ENCODE results near the gene AP5S1. TPM values are rescaled to one million over a fixed set of nuclear protein-coding genes. Genes with fewer than 3 reads are reported as not detected.
A peak's percentile ranks its signal among the peaks of the same experiment; 100 is the strongest.

AP5S1 gene
- total and polyA plus RNA-seq, 10 of the 15 experiments (the other 5 are each of a cell fraction or from before 2014, with no cell fraction given) = 3.8 to 13.2 (median 7.8) TPM

DNA sequence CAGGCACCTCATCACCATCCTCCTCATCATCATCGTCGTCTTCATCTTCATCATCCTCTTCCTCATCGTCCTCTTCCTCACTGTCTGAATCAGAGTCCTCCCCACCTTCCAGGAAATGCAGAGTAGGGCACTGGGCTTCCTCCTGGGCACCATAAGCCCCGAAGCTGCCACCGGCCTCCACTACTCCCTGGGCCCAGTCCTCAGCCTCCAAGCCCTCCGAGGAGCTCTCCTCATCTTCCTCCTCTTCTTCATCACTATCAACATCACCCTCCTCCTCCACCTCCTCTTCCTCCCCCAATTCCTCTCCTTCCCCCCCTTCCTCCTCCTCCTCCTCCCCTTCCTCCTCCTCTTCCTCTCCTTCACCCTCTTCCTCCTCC, 35.5 kb upstream of the AP5S1 start:
- Histone ChIP-seq H3K79me2 (ENCODE audit: control insufficient read depth, insufficient read depth, low read length) (peaks cover 14% of the 10 kb centered on the region), H3K4me3 (no peak overlapping the region), H3K4me2 (ENCODE audit: control insufficient read depth, insufficient read depth) (peak overlapping the region; percentile 72), H3K4me1 (ENCODE audit: control insufficient read depth, insufficient read depth, low read length) (peaks cover 17% of the 10 kb centered on the region), H2AFZ (ENCODE audit: control insufficient read depth, low read depth, low read length) (no peak overlapping the region), H4K20me1 (ENCODE audit: control insufficient read depth, insufficient read depth) (no peaks in the 10 kb centered on the region), H3K27me3 (replicated peaks in 1 of 2; ENCODE audit: control insufficient read depth in 2 of 2, insufficient read depth in 2 of 2, low read length in 1 of 2) (no peaks in the 10 kb centered on the region), H3K9me3 (replicated peaks; ENCODE audit: control insufficient read depth, insufficient read depth, low read length) (no peaks in the 10 kb centered on the region), H3K9ac (ENCODE audit: control insufficient read depth, insufficient read depth, low read length) (no peak overlapping the region), H3K36me3 (ENCODE audit: control insufficient read depth in 2 of 2, insufficient read depth in 2 of 2, low read length in 1 of 2) (no peaks in the 10 kb centered on the region), H3K27ac (ENCODE audit: control insufficient read depth, insufficient read depth) (no peak overlapping the region)
- FAIRE-seq (no peak), DNase-seq (ENCODE audit: low read depth, low spot score) (no peak), ATAC-seq (no peak)
- BruUV-seq (replicated peaks) = no TSS peak
- intact Hi-C loops (cut with micrococcal nuclease; ENCODE audit: unreplicated experiment) = loop anchor here (5.0 to 10.0 kb wide), 3 partner anchors 68 to 297 kb away; partner anchors contain the start of gene RNF24
- TF ChIP-seq KAT2A (conservative IDR thresholded peaks at IDR 0.05; ENCODE audit: control insufficient read depth, low read depth, low read length) = no peak
- TF ChIP-seq PAX5 (IDR thresholded peaks at IDR 0.05; ENCODE audit: borderline replicate concordance, low read depth, low read length) = no peak
- TF ChIP-seq, protein P1, sequence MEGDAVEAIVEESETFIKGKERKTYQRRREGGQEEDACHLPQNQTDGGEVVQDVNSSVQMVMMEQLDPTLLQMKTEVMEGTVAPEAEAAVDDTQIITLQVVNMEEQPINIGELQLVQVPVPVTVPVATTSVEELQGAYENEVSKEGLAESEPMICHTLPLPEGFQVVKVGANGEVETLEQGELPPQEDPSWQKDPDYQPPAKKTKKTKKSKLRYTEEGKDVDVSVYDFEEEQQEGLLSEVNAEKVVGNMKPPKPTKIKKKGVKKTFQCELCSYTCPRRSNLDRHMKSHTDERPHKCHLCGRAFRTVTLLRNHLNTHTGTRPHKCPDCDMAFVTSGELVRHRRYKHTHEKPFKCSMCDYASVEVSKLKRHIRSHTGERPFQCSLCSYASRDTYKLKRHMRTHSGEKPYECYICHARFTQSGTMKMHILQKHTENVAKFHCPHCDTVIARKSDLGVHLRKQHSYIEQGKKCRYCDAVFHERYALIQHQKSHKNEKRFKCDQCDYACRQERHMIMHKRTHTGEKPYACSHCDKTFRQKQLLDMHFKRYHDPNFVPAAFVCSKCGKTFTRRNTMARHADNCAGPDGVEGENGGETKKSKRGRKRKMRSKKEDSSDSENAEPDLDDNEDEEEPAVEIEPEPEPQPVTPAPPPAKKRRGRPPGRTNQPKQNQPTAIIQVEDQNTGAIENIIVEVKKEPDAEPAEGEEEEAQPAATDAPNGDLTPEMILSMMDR (IDR thresholded peaks at IDR 0.05 in 2 of 3, conservative IDR thresholded peaks at IDR 0.05 in 1 of 3; ENCODE audit: control insufficient read depth in 2 of 3, extremely low read depth in 1 of 3, insufficient read depth in 1 of 3, low read depth in 3 of 3, low read length in 3 of 3) = no peak
- no peak for TF ChIP-seq HDAC6 (IDR thresholded peaks at IDR 0.05; ENCODE audit: unreplicated experiment)
- in situ Hi-C loops (cut with MboI) = loop anchor here (5.0 kb wide), 1 partner anchor 302 kb away; no protein-coding TSS in a partner anchor
- WGBS (ENCODE audit: insufficient coverage, insufficient replicate concordance, low lambda C conversion rate, missing lambda C conversion rate) = 85% methylated on average over 6 of the region's 6 CpGs
- RAD21 ChIA-PET (ENCODE audit: unreplicated experiment) = interaction anchor here (3.2 kb wide), 1 partner anchor 36 kb away, joined by 26 read pairs; the partner anchor contains the start of gene AP5S1
- CTCF ChIA-PET = interaction anchor here (0.5 kb wide), 1 partner anchor 18 kb away, joined by 3 read pairs; no protein-coding TSS in a partner anchor
- POLR2A ChIA-PET = no interaction called here
- SMC1A ChIA-PET (ENCODE audit: uncharacterized antibody, unreplicated experiment) = no interaction called here
